DND-41 (cell line): ENCODE data around the gene HEBP1.

Experiments used
- CTCF ChIP-seq: IDR thresholded peaks from 2 replicates; pipeline ENCODE4 v1.5.1; 2012; ENCODE audit warnings: borderline replicate concordance, low read length, moderate library complexity, mild to moderate bottlenecking; ENCODE audit not compliant: poor library complexity, severe bottlenecking; ENCODE audit errors: extremely low read depth
- EZH2 ChIP-seq: IDR thresholded peaks from 3 replicates; pipeline ENCODE4 v1.6.1; 2012; ENCODE audit warnings: borderline replicate concordance, low read depth, mild to moderate bottlenecking, moderate library complexity, low read length, inconsistent platforms; ENCODE audit not compliant: severe bottlenecking

- no peak for TF ChIP-seq CTCF
- TF ChIP-seq EZH2, result no peak
These were observed 27.0 kb downstream of the HEBP1 start for GRCh38 chr12:12973019-12973418.
